ENCODE results near the gene CLMN. TPM values are rescaled to one million over a fixed set of nuclear protein-coding genes. Genes with fewer than 3 reads are reported as not detected.
A peak's percentile ranks its signal among the peaks of the same experiment; 100 is the strongest.

Gene CLMN
- total RNA-seq, 4 donors from 2014 or later, result 6.5 to 10.0 (median 7.9) TPM

DNA sequence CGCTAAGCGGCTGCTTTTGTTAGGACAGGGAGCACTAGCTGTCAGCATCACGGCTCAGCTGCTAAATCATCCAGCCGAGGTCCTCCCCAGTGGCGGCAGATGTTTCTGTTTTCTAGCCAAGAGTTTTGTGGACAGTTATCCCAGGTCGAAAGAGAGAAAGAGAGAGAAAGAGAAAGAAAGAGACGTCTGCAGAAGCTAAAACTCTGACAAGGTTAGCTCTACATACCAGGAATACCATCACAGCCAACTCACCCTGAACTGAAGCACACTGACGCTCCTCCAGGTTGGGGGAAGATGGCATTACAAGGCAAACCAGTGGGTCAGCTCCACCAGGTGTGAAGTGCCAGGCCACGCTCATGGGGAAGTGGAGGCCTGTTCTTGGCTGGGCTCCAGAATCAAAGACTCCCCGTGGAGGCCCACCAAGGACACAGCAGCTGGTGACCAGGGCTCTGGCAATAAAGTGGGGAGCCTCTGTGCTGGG, 97.5 kb downstream of the CLMN start:
- H3K9me3 ChIP-seq, result no peaks in the 10 kb centered on the region
- TF ChIP-seq POLR2AphosphoS5 (IDR thresholded peaks at IDR 0.05) (no peak), POLR2A (IDR thresholded peaks at IDR 0.05; ENCODE audit: low read depth) (no peak), EP300 (IDR thresholded peaks at IDR 0.05) (no peak)
- TF ChIP-seq, protein P1, sequence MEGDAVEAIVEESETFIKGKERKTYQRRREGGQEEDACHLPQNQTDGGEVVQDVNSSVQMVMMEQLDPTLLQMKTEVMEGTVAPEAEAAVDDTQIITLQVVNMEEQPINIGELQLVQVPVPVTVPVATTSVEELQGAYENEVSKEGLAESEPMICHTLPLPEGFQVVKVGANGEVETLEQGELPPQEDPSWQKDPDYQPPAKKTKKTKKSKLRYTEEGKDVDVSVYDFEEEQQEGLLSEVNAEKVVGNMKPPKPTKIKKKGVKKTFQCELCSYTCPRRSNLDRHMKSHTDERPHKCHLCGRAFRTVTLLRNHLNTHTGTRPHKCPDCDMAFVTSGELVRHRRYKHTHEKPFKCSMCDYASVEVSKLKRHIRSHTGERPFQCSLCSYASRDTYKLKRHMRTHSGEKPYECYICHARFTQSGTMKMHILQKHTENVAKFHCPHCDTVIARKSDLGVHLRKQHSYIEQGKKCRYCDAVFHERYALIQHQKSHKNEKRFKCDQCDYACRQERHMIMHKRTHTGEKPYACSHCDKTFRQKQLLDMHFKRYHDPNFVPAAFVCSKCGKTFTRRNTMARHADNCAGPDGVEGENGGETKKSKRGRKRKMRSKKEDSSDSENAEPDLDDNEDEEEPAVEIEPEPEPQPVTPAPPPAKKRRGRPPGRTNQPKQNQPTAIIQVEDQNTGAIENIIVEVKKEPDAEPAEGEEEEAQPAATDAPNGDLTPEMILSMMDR (IDR thresholded peaks at IDR 0.05), result no peak
- H3K4me3 ChIP-seq, result no peak overlapping the region
- intact Hi-C loops (cut with DNase I), result no loop called here
- H3K27me3 ChIP-seq, result peaks cover 0 to 11% (median 0%) of the 10 kb centered on the region in 4 donors
- 44% methylated on average over 10 of the region's 10 CpGs for WGBS
- H3K36me3 ChIP-seq, result peaks cover 0 to 12% (median 7%) of the 10 kb centered on the region in 4 donors
- no peak for DNase-seq (ENCODE audit: extremely low spot score)
- peaks cover 4 to 20% (median 10%) of the 10 kb centered on the region in 4 donors for H3K4me1 ChIP-seq
- H3K27ac ChIP-seq (replicated peaks in 1 of 4), result peak overlapping the region in 1 of 4 donors; percentile 20

DNA sequence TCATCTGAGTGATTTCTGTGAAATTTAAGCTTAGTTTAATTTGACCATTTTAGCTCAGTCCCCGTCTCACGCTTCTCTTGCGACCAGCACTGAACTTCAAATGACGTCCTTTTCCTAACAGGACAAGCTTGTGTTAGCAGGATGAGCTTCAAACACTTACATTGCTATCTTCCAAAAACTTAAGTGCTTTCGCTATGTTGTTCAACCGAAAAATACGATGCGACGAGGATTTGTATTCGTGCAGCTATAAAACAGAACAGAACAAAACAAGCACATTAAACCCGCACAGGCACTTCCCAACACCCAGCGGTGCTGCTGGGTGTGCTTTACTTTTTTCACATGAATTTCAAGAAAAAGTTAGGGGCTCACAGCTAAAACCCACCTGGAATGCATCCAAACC, 98.2 kb downstream of the CLMN start:
- WGBS, result 94% methylated on average over 12 of the region's 12 CpGs
- H3K4me3 ChIP-seq, result no peak overlapping the region
- no peak for DNase-seq (ENCODE audit: extremely low spot score)

DNA sequence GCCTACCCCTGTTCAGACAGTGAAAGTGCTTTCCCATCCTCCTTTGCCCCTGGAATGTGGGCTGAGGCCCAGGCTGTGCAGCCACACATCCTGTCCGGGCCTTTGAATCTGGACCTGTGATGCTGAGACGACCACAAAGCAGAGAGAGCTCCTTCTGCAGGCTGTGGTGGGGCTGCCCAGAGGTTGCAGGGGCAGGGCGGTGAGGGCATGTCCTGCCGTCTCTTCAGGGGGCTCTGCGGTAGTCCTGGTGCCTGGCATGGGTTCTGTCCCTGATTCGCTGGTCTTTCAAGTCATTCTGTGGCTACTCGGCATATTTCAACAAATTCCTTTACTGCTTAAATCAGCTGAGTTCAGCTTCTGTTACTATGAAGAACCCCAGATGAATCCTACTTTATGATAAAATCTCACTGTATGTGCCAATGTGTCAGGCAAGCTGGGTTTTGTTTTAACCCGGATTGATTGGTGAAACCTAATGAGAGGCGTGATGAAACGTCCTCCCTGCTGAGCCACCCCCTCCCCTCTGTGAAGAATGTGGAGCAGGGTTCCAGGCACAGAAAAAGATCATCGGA, 99.0 kb downstream of the CLMN start:
- intact Hi-C loops (cut with DNase I), result no loop called here
- Histone ChIP-seq H3K27me3 (peaks cover 0 to 14% (median 0%) of the 10 kb centered on the region in 4 donors), H3K27ac (replicated peaks in 1 of 4) (no peak overlapping the region), H3K9me3 (no peaks in the 10 kb centered on the region), H3K4me3 (no peak overlapping the region), H3K36me3 (peaks cover 0 to 12% (median 7%) of the 10 kb centered on the region in 4 donors), H3K4me1 (peaks cover 0 to 15% (median 7%) of the 10 kb centered on the region in 4 donors)
- no peak for DNase-seq (ENCODE audit: extremely low spot score)
- TF ChIP-seq, protein P1 (IDR thresholded peaks at IDR 0.05), result no peak
- TF ChIP-seq EP300 (IDR thresholded peaks at IDR 0.05) (no peak), POLR2AphosphoS5 (IDR thresholded peaks at IDR 0.05) (no peak), POLR2A (IDR thresholded peaks at IDR 0.05; ENCODE audit: low read depth) (no peak)
- WGBS, result 85% methylated on average over 11 of the region's 11 CpGs

More for the DNA sequence above, 98.2 kb downstream of the CLMN start:
- peaks cover 0 to 17% (median 0%) of the 10 kb centered on the region in 4 donors for H3K27me3 ChIP-seq
- H3K9me3 ChIP-seq, result no peaks in the 10 kb centered on the region
- no peak overlapping the region for H3K27ac ChIP-seq (replicated peaks in 1 of 4)
- H3K4me1 ChIP-seq, result peaks cover 0 to 15% (median 7%) of the 10 kb centered on the region in 4 donors
- TF ChIP-seq POLR2A (IDR thresholded peaks at IDR 0.05; ENCODE audit: low read depth), result no peak
- TF ChIP-seq POLR2AphosphoS5 (IDR thresholded peaks at IDR 0.05), result no peak
- TF ChIP-seq, protein P1 (IDR thresholded peaks at IDR 0.05), result no peak
- no peak for TF ChIP-seq EP300 (IDR thresholded peaks at IDR 0.05)
- intact Hi-C loops (cut with DNase I), result no loop called here
- peaks cover 0 to 12% (median 7%) of the 10 kb centered on the region in 4 donors for H3K36me3 ChIP-seq

DNA sequence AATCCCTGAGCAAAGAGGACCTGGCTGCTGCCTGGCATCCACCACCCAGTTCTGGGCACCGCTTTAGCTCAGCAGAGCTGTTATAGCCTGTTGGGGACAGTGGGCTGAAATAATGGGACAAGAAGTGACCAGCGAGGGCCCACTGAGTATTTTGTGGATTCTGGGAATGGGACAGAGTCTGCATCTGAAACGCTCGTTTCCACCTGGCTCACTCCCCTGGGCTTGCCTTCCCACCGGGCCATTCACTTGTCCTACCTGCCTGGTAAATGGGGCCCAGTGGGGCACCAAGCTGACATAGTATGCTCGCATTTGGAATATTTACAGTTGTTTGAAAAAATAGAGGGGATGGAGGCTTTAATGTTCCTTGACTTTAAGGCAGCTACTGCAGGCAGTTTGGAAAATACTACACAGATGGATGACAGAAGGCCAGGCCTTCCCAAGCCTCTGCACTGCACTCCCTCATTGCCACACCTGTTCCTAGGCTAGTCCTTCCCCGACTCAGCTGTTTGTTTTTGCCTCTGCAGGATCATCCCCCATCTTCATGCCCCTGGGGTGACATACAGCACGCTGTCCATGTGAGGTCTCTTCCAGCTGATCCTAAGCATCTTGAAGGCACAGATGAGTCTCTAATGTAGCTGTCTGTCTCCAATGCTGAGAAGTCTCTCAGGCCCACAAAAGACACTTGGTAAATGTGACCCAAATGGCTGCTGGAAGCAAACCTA, 101.1 kb downstream of the CLMN start:
- peaks cover 0 to 15% (median 7%) of the 10 kb centered on the region in 4 donors for H3K4me1 ChIP-seq
- peaks cover 0 to 6% (median 0%) of the 10 kb centered on the region in 4 donors for H3K27me3 ChIP-seq
- H3K36me3 ChIP-seq, result peaks cover 0 to 12% (median 7%) of the 10 kb centered on the region in 4 donors
- TF ChIP-seq POLR2AphosphoS5 (IDR thresholded peaks at IDR 0.05), result no peak
- H3K27ac ChIP-seq (replicated peaks in 1 of 4), result no peak overlapping the region
- no peaks in the 10 kb centered on the region for H3K9me3 ChIP-seq
- intact Hi-C loops (cut with DNase I), result no loop called here
- H3K4me3 ChIP-seq, result no peak overlapping the region
- DNase-seq (ENCODE audit: extremely low spot score), result no peak
- WGBS, result 90% methylated on average over 8 of the region's 8 CpGs

DNA sequence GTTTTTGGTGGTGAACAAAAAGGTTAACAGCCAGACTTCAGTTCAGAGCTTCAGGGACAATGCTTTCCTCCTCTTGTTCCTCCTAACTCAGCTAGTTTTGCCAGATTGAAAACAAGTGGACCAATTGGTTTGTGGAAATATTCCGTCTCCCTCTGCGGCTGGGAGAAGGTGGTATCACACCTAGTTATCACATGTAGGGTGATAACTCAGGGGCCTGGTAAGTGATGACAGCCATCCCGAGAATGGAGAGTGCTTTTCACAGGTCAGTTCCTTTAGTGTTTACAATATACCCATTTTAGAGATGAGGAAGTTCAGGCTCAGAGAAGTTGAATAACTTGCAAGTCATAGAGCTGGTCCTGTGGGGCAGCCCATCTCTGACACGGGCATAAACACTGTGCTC, 101.7 kb downstream of the CLMN start:
- H3K9me3 ChIP-seq, result no peaks in the 10 kb centered on the region
- H3K4me3 ChIP-seq, result no peak overlapping the region
- H3K4me1 ChIP-seq, result peaks cover 0 to 13% (median 2%) of the 10 kb centered on the region in 4 donors
- TF ChIP-seq POLR2AphosphoS5 (IDR thresholded peaks at IDR 0.05) (no peak), EP300 (IDR thresholded peaks at IDR 0.05) (no peak)
- 89% methylated on average over 4 of the region's 4 CpGs for WGBS
- no peak overlapping the region for H3K27ac ChIP-seq (replicated peaks in 1 of 4)
- intact Hi-C loops (cut with DNase I), result no loop called here
- H3K27me3 ChIP-seq, result peaks cover 0 to 6% (median 0%) of the 10 kb centered on the region in 4 donors
- peaks cover 0 to 14% (median 8%) of the 10 kb centered on the region in 4 donors for H3K36me3 ChIP-seq
- DNase-seq (ENCODE audit: extremely low spot score), result no peak

Measured in esophagus muscularis mucosa (tissue), 4 donors.